Left lung (tissue), 10 donors: Measurements from ENCODE around the gene OSBPL8. TPM values are rescaled to one million over a fixed set of nuclear protein-coding genes. Genes with fewer than 3 reads are reported as not detected.
"Not testable (repeated sequence)": the region's sequence is repeated elsewhere in the genome, so short reads cannot be mapped to it uniquely, and the experiment has no call there.

Experiments
- ATAC-seq: fragments of 200-7000 bp; cut with Tn5 transposase; one replicate; pipeline ENCODE4 v1.9.1; 2020; ENCODE audit warnings: moderate library complexity
- DNase-seq, 4 donors: peaks; one replicate each; pipeline ENCODE4 v3.0.0-alpha.2; 2013 to 2020
- H3K27ac ChIP-seq, 2 donors: fragments of 200-600 bp; sonication (generic) in 1 of 2; one replicate each; pipeline versions ENCODE4 v1.5.0 to v1.8.0; 2020 to 2021
- H3K27me3 ChIP-seq, 2 donors: fragments of 200-600 bp; sonication (generic) in 1 of 2; one replicate each; pipeline versions ENCODE4 v1.5.0 to v1.8.0; 2020 to 2021
- H3K36me3 ChIP-seq, 2 donors: fragments of 200-600 bp; sonication (generic) in 1 of 2; one replicate each; pipeline versions ENCODE4 v1.5.0 to v1.8.0; 2020 to 2021
- H3K4me1 ChIP-seq, 2 donors: fragments of 200-600 bp; one replicate each; pipeline ENCODE4 v1.8.0; 2021
- H3K4me3 ChIP-seq, 2 donors: fragments of 200-600 bp; sonication (generic) in 1 of 2; one replicate each; pipeline versions ENCODE4 v1.5.0 to v1.8.0; 2020 to 2021; ENCODE audit warnings: mild to moderate bottlenecking in 1 of 2
- H3K9me3 ChIP-seq, 2 donors: fragments of 200-600 bp; sonication (generic) in 1 of 2; one replicate each; pipeline versions ENCODE4 v1.5.0 to v1.8.0; 2020 to 2021
- CTCF ChIP-seq, 2 donors: fragments of 200-600 bp; sonication (generic) in 1 of 2; IDR thresholded peaks; one replicate each; pipeline versions ENCODE4 v1.5.0 to v1.8.0; 2021; ENCODE audit warnings: antibody characterized with exemption in 2 of 2
- intact Hi-C, 2 donors: fragments of 100-400 bp; cut with DNase I; formaldehyde crosslinking; loops; one replicate each; pipeline versions ENCODE4 v1.11.2 to v1.14.2; 2022
- polyA plus RNA-seq, 6 donors: library from polyadenylated mRNA; unstranded; fragments of 120-200 nt; gene quantifications; one replicate each; pipeline ENCODE4 v1.2.1, GENCODE V29; 2013; ENCODE audit not compliant: insufficient read length in 6 of 6
- total RNA-seq, 2 donors: library from RNA; stranded (reverse); fragmentation: NEBNext Ultra II Directional; extraction: Animal tissue kit (Norgen Biotek cat#: 25700); gene quantifications; one replicate each; pipeline ENCODE4 v1.2.1, GENCODE V29; 2021
- donor health status: DM: no; HTN: yes; CAD: no.
- donor health status: DM: no; HTN: no; CAD: no.

The OSBPL8 gene
- total and polyA plus RNA-seq, 8 donors = 53.9 to 100 (median 62.5) TPM

GRCh38 chr12:76329159-76329558 is 230.4 kb downstream of the OSBPL8 start:
- no peak for ATAC-seq
- intact Hi-C loops = no loop called here
- no peak for TF ChIP-seq CTCF (IDR thresholded peaks at IDR 0.05)
- H3K36me3 ChIP-seq = no peaks in the 10 kb centered on the region
- no peaks in the 10 kb centered on the region for H3K4me1 ChIP-seq
- DNase-seq = no peak
- peaks cover 0 to 3% of the 10 kb centered on the region in 2 donors for H3K9me3 ChIP-seq
- H3K27me3 ChIP-seq = no peaks in the 10 kb centered on the region
- H3K4me3 ChIP-seq = no peak overlapping the region
- H3K27ac ChIP-seq = no peak overlapping the region

GRCh38 chr12:76319595-76320319 is 239.8 kb downstream of the OSBPL8 start:
- ATAC-seq, H3K36me3 ChIP-seq, H3K9me3 ChIP-seq, H3K4me1 ChIP-seq, H3K27ac ChIP-seq, DNase-seq, H3K27me3 ChIP-seq, intact Hi-C loops, H3K4me3 ChIP-seq: not testable (repeated sequence)

- Histone ChIP-seq H3K27me3 (no peaks in the 10 kb centered on the region), H3K36me3 (no peaks in the 10 kb centered on the region), H3K4me3 (no peak overlapping the region), H3K4me1 (no peaks in the 10 kb centered on the region), H3K9me3 (no peaks in the 10 kb centered on the region), H3K27ac (no peak overlapping the region)
- DNase-seq = no peak
- intact Hi-C loops = no loop called here
- no peak for ATAC-seq
- no peak for TF ChIP-seq CTCF (IDR thresholded peaks at IDR 0.05)
These were observed 240.6 kb downstream of the OSBPL8 start for GRCh38 chr12:76318773-76319594.

- no peaks in the 10 kb centered on the region for H3K9me3 ChIP-seq
- DNase-seq (no peak), ATAC-seq (no peak)
- H3K36me3 ChIP-seq = no peaks in the 10 kb centered on the region
- no peak overlapping the region for H3K4me3 ChIP-seq
- H3K4me1 ChIP-seq = no peaks in the 10 kb centered on the region
- no peak for TF ChIP-seq CTCF (IDR thresholded peaks at IDR 0.05)
- intact Hi-C loops = no loop called here
- no peak overlapping the region for H3K27ac ChIP-seq
- peaks cover 0 to 4% of the 10 kb centered on the region in 2 donors for H3K27me3 ChIP-seq
These were observed 241.6 kb downstream of the OSBPL8 start for GRCh38 chr12:76317976-76318375.

DNA sequence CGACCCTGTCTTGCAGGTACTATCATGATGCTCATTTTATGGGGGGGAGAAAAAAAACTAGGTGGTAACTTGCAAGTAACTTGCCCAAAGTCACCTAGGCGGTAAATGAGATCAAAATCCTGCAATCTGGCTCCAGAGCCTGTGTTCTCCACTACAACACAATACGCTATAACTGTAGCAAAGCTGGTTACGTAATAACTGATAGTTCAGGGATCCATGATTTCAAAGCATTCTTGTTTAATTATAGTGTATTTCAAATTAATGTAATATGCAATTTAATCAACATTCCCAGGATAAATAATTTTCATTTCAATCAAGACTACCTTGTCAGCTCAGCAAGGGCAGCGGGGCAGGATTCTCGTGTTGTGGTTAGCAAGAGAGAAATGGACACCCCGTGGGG is 243.1 kb downstream of the OSBPL8 start:
- Histone ChIP-seq H3K27me3 (peaks cover 0 to 6% of the 10 kb centered on the region in 2 donors), H3K9me3 (no peaks in the 10 kb centered on the region), H3K4me1 (no peaks in the 10 kb centered on the region), H3K4me3 (no peak overlapping the region), H3K36me3 (no peaks in the 10 kb centered on the region), H3K27ac (no peak overlapping the region)
- DNase-seq (no peak), ATAC-seq (no peak)
- no peak for TF ChIP-seq CTCF (IDR thresholded peaks at IDR 0.05)
- intact Hi-C loops = no loop called here
